HG03571 (cell line): Measurements from ENCODE around the gene PRPF18.
"Not testable (repeated sequence)": the region's sequence is repeated elsewhere in the genome, so short reads cannot be mapped to it uniquely, and the experiment has no call there.

Experiments used
- ATAC-seq: cut with Tn5 transposase; IDR thresholded peaks from one replicate; pipeline ENCODE4 v1.9.1; 2021; ENCODE audit not compliant: unreplicated experiment

Gene PRPF18

GRCh38 chr10:13586676-13587355 lies at the start of gene PRPF18:
TSS of gene PRPF18 (plus strand) at chr10:13586965. CDS start at chr10:13587087, 122 bp downstream.
- ATAC-seq, result peak; percentile 98

GRCh38 chr10:13537985-13538384 lies 48.8 kb upstream of the PRPF18 start:
- not testable (repeated sequence) for ATAC-seq

- ATAC-seq, result no peak
Measured at GRCh38 chr10:13542533-13542932, 44.2 kb upstream of the PRPF18 start.

- ATAC-seq, result no peak
Measured at GRCh38 chr10:13550802-13551201, 36.0 kb upstream of the PRPF18 start.

GRCh38 chr10:13555884-13556510 lies 30.8 kb upstream of the PRPF18 start:
- ATAC-seq, result no peak

GRCh38 chr10:13559124-13559700 lies 27.6 kb upstream of the PRPF18 start:
- no peak for ATAC-seq

- no peak for ATAC-seq
Measured at GRCh38 chr10:13560597-13560996, 26.2 kb upstream of the PRPF18 start.

- no peak for ATAC-seq
Measured at GRCh38 chr10:13563481-13564445, 23.0 kb upstream of the PRPF18 start.

- no peak for ATAC-seq
Measured at GRCh38 chr10:13564576-13564975, 22.2 kb upstream of the PRPF18 start.

GRCh38 chr10:13567030-13567429 lies 19.7 kb upstream of the PRPF18 start:
- no peak for ATAC-seq

GRCh38 chr10:13571541-13571940 lies 15.2 kb upstream of the PRPF18 start:
- no peak for ATAC-seq

GRCh38 chr10:13573960-13574359 lies 12.8 kb upstream of the PRPF18 start:
- ATAC-seq, result no peak

- ATAC-seq, result no peak
Measured at GRCh38 chr10:13585195-13585751, 1.5 kb upstream of the PRPF18 start.

GRCh38 chr10:13585943-13586342 lies 822 bp upstream of the PRPF18 start:
- ATAC-seq, result no peak

- ATAC-seq, result no peak
Measured at GRCh38 chr10:13587391-13587790, 626 bp downstream of the PRPF18 start.

GRCh38 chr10:13589316-13589715 lies 2.6 kb downstream of the PRPF18 start:
- no peak for ATAC-seq

GRCh38 chr10:13590886-13591285 lies 4.1 kb downstream of the PRPF18 start:
- no peak for ATAC-seq

GRCh38 chr10:13592306-13592705 lies 5.5 kb downstream of the PRPF18 start:
- ATAC-seq, result no peak

- ATAC-seq, result no peak
Measured at GRCh38 chr10:13593535-13593934, 6.8 kb downstream of the PRPF18 start.

GRCh38 chr10:13594641-13595040 lies 7.9 kb downstream of the PRPF18 start:
- ATAC-seq, result no peak

- ATAC-seq, result no peak
Measured at GRCh38 chr10:13597909-13598308, 11.1 kb downstream of the PRPF18 start.
